ENCODE results near the gene PCDHA6.
"Not testable (repeated sequence)": the region's sequence is repeated elsewhere in the genome, so short reads cannot be mapped to it uniquely, and the experiment has no call there.

The PCDHA6 gene

GRCh38 chr5:140827704-140828361, at the start of gene PCDHA6:
PCDHA6 (plus strand) TSS chr5:140827960; CDS start chr5:140828092, 132 bp downstream.
- no peak for DNase-seq

- DNase-seq = no peak
These were observed 47.2 kb upstream of the PCDHA6 start for GRCh38 chr5:140780512-140780911.

- no peak for DNase-seq
These were observed 41.7 kb upstream of the PCDHA6 start, which contains the start of gene PCDHA1 for GRCh38 chr5:140785905-140786686. PCDHA1 (plus strand) TSS chr5:140786140.

- DNase-seq = not testable (repeated sequence)
These were observed 40.3 kb upstream of the PCDHA6 start for GRCh38 chr5:140787422-140787821.

- not testable (repeated sequence) for DNase-seq
These were observed 39.8 kb upstream of the PCDHA6 start for GRCh38 chr5:140787849-140788504.

- no peak for DNase-seq
These were observed 36.7 kb upstream of the PCDHA6 start for GRCh38 chr5:140791089-140791488.

- DNase-seq = no peak
These were observed 33.0 kb upstream of the PCDHA6 start, which contains the start of gene PCDHA2 for GRCh38 chr5:140794595-140795258. PCDHA2 (plus strand) TSS chr5:140794852.

GRCh38 chr5:140795259-140795641, 32.5 kb upstream of the PCDHA6 start:
- DNase-seq = no peak

GRCh38 chr5:140796072-140796717, 31.6 kb upstream of the PCDHA6 start:
- not testable (repeated sequence) for DNase-seq

- DNase-seq = no peak
These were observed 31.1 kb upstream of the PCDHA6 start for GRCh38 chr5:140796718-140797095.

- DNase-seq = no peak
These were observed 26.8 kb upstream of the PCDHA6 start, which contains the start of gene PCDHA3 for GRCh38 chr5:140800816-140801493. PCDHA3 (plus strand) TSS chr5:140801057.

- DNase-seq = no peak
These were observed 26.3 kb upstream of the PCDHA6 start for GRCh38 chr5:140801494-140801841.

GRCh38 chr5:140802381-140802780, 25.4 kb upstream of the PCDHA6 start:
- not testable (repeated sequence) for DNase-seq

- DNase-seq = no peak
These were observed 24.9 kb upstream of the PCDHA6 start for GRCh38 chr5:140802781-140803271.

- no peak for DNase-seq
These were observed 20.7 kb upstream of the PCDHA6 start, which contains the start of gene PCDHA4 for GRCh38 chr5:140806834-140807775. PCDHA4 (plus strand) TSS chr5:140807068.

- DNase-seq = not testable (repeated sequence)
These were observed 19.4 kb upstream of the PCDHA6 start for GRCh38 chr5:140808241-140808888.

GRCh38 chr5:140808889-140809291, 18.9 kb upstream of the PCDHA6 start:
- DNase-seq = no peak

- no peak for DNase-seq
These were observed 6.1 kb upstream of the PCDHA6 start, which contains the start of gene PCDHA5 for GRCh38 chr5:140821375-140822280. PCDHA5 (plus strand) TSS chr5:140821613.

GRCh38 chr5:140822281-140822629, 5.5 kb upstream of the PCDHA6 start:
- no peak for DNase-seq
